H9 (cell line): ENCODE data around the gene LONP2. TPM values are rescaled to one million over a fixed set of nuclear protein-coding genes. Genes with fewer than 3 reads are reported as not detected.

Experiments used
- DNase-seq: peaks from one replicate; pipeline ENCODE4 v3.0.0-alpha.2; 2017
- H2AFZ ChIP-seq: one replicate; pipeline ENCODE4 v1.6.1; 2013; ENCODE audit warnings: mild to moderate bottlenecking, low read length, control low read depth, moderate library complexity
- H2AK5ac ChIP-seq: 2 replicates; pipeline ENCODE4 v1.6.1; 2013; ENCODE audit warnings: low read length, control low read depth, mixed read lengths; ENCODE audit not compliant: insufficient read length
- H2BK120ac ChIP-seq: one replicate; pipeline ENCODE4 v1.6.1; 2013; ENCODE audit warnings: low read depth, mild to moderate bottlenecking, low read length, control low read depth, inconsistent platforms; ENCODE audit not compliant: poor library complexity, severe bottlenecking
- H2BK12ac ChIP-seq: 2 replicates; pipeline ENCODE4 v1.6.1; 2013; ENCODE audit warnings: low read length, control low read depth, mixed read lengths, low read depth; ENCODE audit not compliant: insufficient read length
- H2BK15ac ChIP-seq: 2 replicates; pipeline ENCODE4 v1.6.1; 2013; ENCODE audit warnings: low read depth, low read length, control low read depth
- H2BK20ac ChIP-seq: one replicate; pipeline ENCODE4 v1.6.1; 2013; ENCODE audit warnings: low read depth, mild to moderate bottlenecking, low read length, control low read depth, inconsistent platforms; ENCODE audit not compliant: poor library complexity, severe bottlenecking
- H2BK5ac ChIP-seq: 2 replicates; pipeline ENCODE4 v1.6.1; 2013; ENCODE audit warnings: low read length, control low read depth, mixed read lengths; ENCODE audit not compliant: insufficient read length
- H3K14ac ChIP-seq: 2 replicates; pipeline ENCODE4 v1.6.1; 2013; ENCODE audit warnings: low read length, control low read depth; ENCODE audit not compliant: insufficient read depth
- H3K18ac ChIP-seq: 2 replicates; pipeline ENCODE4 v1.6.1; 2013; ENCODE audit warnings: low read depth, mild to moderate bottlenecking, mixed read lengths, low read length, control low read depth; ENCODE audit not compliant: insufficient read length
- H3K23ac ChIP-seq: 2 replicates; pipeline ENCODE4 v1.6.1; 2013; ENCODE audit warnings: low read length, control low read depth, mixed read lengths, low read depth; ENCODE audit not compliant: insufficient read length
- H3K23me2 ChIP-seq: 2 replicates; pipeline ENCODE4 v1.6.1; 2013; ENCODE audit warnings: low read depth, mild to moderate bottlenecking, mixed read lengths, low read length, control low read depth; ENCODE audit not compliant: insufficient read length, poor library complexity, severe bottlenecking
- H3K27ac ChIP-seq: 2 replicates; pipeline ENCODE4 v1.5.1; 2013; ENCODE audit warnings: low read length, control low read depth, mixed read lengths, low read depth; ENCODE audit not compliant: insufficient read length
- H3K27me3 ChIP-seq: 2 replicates; pipeline ENCODE4 v1.6.1; 2013; ENCODE audit warnings: low read length, control low read depth, inconsistent platforms; ENCODE audit not compliant: insufficient read depth
- H3K4ac ChIP-seq: 2 replicates; pipeline ENCODE4 v1.6.1; 2013; ENCODE audit warnings: low read depth, mild to moderate bottlenecking, control low read depth, inconsistent platforms, low read length, moderate library complexity
- H3K4me1 ChIP-seq: 2 replicates; pipeline ENCODE4 v1.6.1; 2013; ENCODE audit warnings: low read length, control low read depth, inconsistent platforms; ENCODE audit not compliant: insufficient read depth
- H3K4me2 ChIP-seq: 2 replicates; pipeline ENCODE4 v1.6.1; 2013; ENCODE audit warnings: low read length, control low read depth, mixed read lengths; ENCODE audit not compliant: insufficient read length, insufficient read depth
- H3K56ac ChIP-seq: 2 replicates; pipeline ENCODE4 v1.6.1; 2013; ENCODE audit warnings: low read depth, mild to moderate bottlenecking, mixed read lengths, low read length, control low read depth; ENCODE audit not compliant: insufficient read length
- H3K79me1 ChIP-seq: 2 replicates; pipeline ENCODE4 v1.6.1; 2013; ENCODE audit warnings: low read depth, mild to moderate bottlenecking, moderate library complexity, low read length, control low read depth, inconsistent platforms; ENCODE audit not compliant: insufficient read depth, poor library complexity, severe bottlenecking
- H3K79me2 ChIP-seq: 2 replicates; pipeline ENCODE4 v1.6.1; 2013; ENCODE audit warnings: low read length, control low read depth, inconsistent platforms; ENCODE audit not compliant: insufficient read depth
- H3K9ac ChIP-seq: 2 replicates; pipeline ENCODE4 v1.6.1; 2013; ENCODE audit warnings: low read length, control low read depth, mixed read lengths; ENCODE audit not compliant: insufficient read length; ENCODE audit errors: extremely low read depth
- H3K9me3 ChIP-seq: one replicate; pipeline ENCODE4 v1.6.1; 2013; ENCODE audit warnings: low read depth, low read length, inconsistent platforms; ENCODE audit not compliant: control insufficient read depth
- H3T11ph ChIP-seq: one replicate; pipeline ENCODE4 v1.6.1; 2013; ENCODE audit warnings: mild to moderate bottlenecking, low read length, control low read depth, inconsistent platforms
- H4K20me1 ChIP-seq: one replicate; pipeline ENCODE4 v1.6.1; 2013; ENCODE audit not compliant: control insufficient read depth, insufficient read length, insufficient read depth
- H4K5ac ChIP-seq: 2 replicates; pipeline ENCODE4 v1.6.1; 2013; ENCODE audit warnings: low read depth, mild to moderate bottlenecking, mixed read lengths, low read length, control low read depth; ENCODE audit not compliant: insufficient read length
- H4K8ac ChIP-seq: replicated peaks from 2 replicates; pipeline ENCODE4 v1.6.1; 2013; ENCODE audit warnings: low read length, control low read depth, mixed read lengths, low read depth; ENCODE audit not compliant: insufficient read length
- H4K91ac ChIP-seq: 2 replicates; pipeline ENCODE4 v1.6.1; 2013; ENCODE audit warnings: low read depth, mild to moderate bottlenecking, moderate library complexity, mixed read lengths, low read length, control low read depth; ENCODE audit not compliant: insufficient read length
- H3K27ac Mint-ChIP-seq, 3 experiments: 2 replicates in 2 of 3; 3 replicates in 1 of 3; pipeline ENCODE4 v1.8.0; 2020 to 2021; ENCODE audit warnings: mixed read lengths in 3 of 3, mild to moderate bottlenecking in 1 of 3, moderate library complexity in 1 of 3
- H3K27me3 Mint-ChIP-seq: 2 replicates; pipeline ENCODE4 v1.8.0; 2021; ENCODE audit warnings: low read depth, mild to moderate bottlenecking, moderate library complexity, mixed read lengths
- H3K36me3 Mint-ChIP-seq, 3 experiments: 2 replicates in 2 of 3; 3 replicates in 1 of 3; pipeline ENCODE4 v1.8.0; 2020 to 2021; ENCODE audit warnings: low read depth in 3 of 3, mixed read lengths in 3 of 3; ENCODE audit not compliant: insufficient read depth in 1 of 3
- H3K4me1 Mint-ChIP-seq, 2 experiments: 2 replicates each; pipeline ENCODE4 v1.8.0; 2020; ENCODE audit warnings: mixed read lengths in 2 of 2
- H3K4me3 Mint-ChIP-seq, 2 experiments: 2 replicates in 1 of 2; 3 replicates in 1 of 2; pipeline ENCODE4 v1.8.0; 2020 to 2021; ENCODE audit warnings: mild to moderate bottlenecking in 2 of 2, mixed read lengths in 2 of 2, moderate library complexity in 1 of 2
- H3K9me3 Mint-ChIP-seq, 2 experiments: 2 replicates in 1 of 2; 3 replicates in 1 of 2; pipeline ENCODE4 v1.8.0; 2020; ENCODE audit warnings: mild to moderate bottlenecking in 2 of 2, mixed read lengths in 2 of 2, moderate library complexity in 1 of 2
- WGBS: extraction: QIAGEN DNeasy Blood & Tissue Kit; methylation state at CpG from one replicate; pipeline ENCODE4 v1.1.7; 2013; ENCODE audit warnings: missing lambda C conversion rate, low lambda C conversion rate, mixed read lengths; ENCODE audit not compliant: insufficient read length; ENCODE audit errors: extremely low coverage; 5-methylcytosine and 5-hydroxymethylcytosine counted together
- total RNA-seq: library from RNA; stranded (reverse); gene quantifications from 2 replicates; pipeline ENCODE4 v1.2.1, GENCODE V29; 2021
- TF ChIP-seq, protein P1 (sequence below): fragments of 200-600 bp; sonication (generic); conservative IDR thresholded peaks from 3 replicates; pipeline ENCODE4 v1.8.0; 2021; ENCODE audit warnings: antibody characterized with exemption, mild to moderate bottlenecking

LONP2 gene
- total RNA-seq, 1 experiment from 2014 or later = 27.8 TPM

- Histone ChIP-seq H3K23me2 (no peaks in the 10 kb centered on the region), H4K8ac (no peak overlapping the region), H3T11ph (no peak overlapping the region), H2BK5ac (no peak overlapping the region), H3K23ac (no peak overlapping the region), H3K9ac (no peak overlapping the region), H2AFZ (no peak overlapping the region), H3K9me3 (no peaks in the 10 kb centered on the region), H2AK5ac (no peak overlapping the region), H4K5ac (no peak overlapping the region), H3K27ac (no peak overlapping the region), H3K14ac (no peak overlapping the region), H2BK15ac (no peak overlapping the region), H2BK120ac (no peak overlapping the region), H3K4me1 (no peaks in the 10 kb centered on the region), H3K56ac (no peak overlapping the region), H3K79me2 (no peaks in the 10 kb centered on the region), H4K91ac (no peak overlapping the region), H3K79me1 (no peaks in the 10 kb centered on the region), H3K4me2 (no peak overlapping the region), H3K27me3 (no peaks in the 10 kb centered on the region), H3K18ac (no peak overlapping the region), H3K4ac (no peak overlapping the region), H2BK20ac (no peak overlapping the region), H2BK12ac (no peak overlapping the region), H4K20me1 (no peaks in the 10 kb centered on the region)
- Mint-ChIP-seq H3K36me3 (peaks cover 20 to 37% (median 35%) of the 10 kb centered on the region in 3 experiments; a peak in 6 of 7 replicates), H3K4me3 (no peak overlapping the region), H3K9me3 (no peaks in the 10 kb centered on the region), H3K27me3 (no peaks in the 10 kb centered on the region), H3K4me1 (peaks cover 6 to 7% of the 10 kb centered on the region in 2 experiments), H3K27ac (no peak overlapping the region)
- DNase-seq = no peak
- TF ChIP-seq, protein P1, sequence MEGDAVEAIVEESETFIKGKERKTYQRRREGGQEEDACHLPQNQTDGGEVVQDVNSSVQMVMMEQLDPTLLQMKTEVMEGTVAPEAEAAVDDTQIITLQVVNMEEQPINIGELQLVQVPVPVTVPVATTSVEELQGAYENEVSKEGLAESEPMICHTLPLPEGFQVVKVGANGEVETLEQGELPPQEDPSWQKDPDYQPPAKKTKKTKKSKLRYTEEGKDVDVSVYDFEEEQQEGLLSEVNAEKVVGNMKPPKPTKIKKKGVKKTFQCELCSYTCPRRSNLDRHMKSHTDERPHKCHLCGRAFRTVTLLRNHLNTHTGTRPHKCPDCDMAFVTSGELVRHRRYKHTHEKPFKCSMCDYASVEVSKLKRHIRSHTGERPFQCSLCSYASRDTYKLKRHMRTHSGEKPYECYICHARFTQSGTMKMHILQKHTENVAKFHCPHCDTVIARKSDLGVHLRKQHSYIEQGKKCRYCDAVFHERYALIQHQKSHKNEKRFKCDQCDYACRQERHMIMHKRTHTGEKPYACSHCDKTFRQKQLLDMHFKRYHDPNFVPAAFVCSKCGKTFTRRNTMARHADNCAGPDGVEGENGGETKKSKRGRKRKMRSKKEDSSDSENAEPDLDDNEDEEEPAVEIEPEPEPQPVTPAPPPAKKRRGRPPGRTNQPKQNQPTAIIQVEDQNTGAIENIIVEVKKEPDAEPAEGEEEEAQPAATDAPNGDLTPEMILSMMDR = no peak
- 100% methylated on average over 1 of the region's 1 CpG for WGBS
Observed at GRCh38 chr16:48294724-48295123, 50.6 kb downstream of the LONP2 start.
